GM18526 (cell line): ENCODE measurements around the gene EZR.

Experiments used
- POLR2A ChIP-seq: IDR thresholded peaks from 3 replicates; pipeline ENCODE4 v1.6.1; 2011; ENCODE audit not compliant: insufficient read length; ENCODE audit errors: extremely low read depth

Gene EZR

GRCh38 chr6:158780246-158780884 lies 38.8 kb downstream of the EZR start:
- no peak for TF ChIP-seq POLR2A

DNA sequence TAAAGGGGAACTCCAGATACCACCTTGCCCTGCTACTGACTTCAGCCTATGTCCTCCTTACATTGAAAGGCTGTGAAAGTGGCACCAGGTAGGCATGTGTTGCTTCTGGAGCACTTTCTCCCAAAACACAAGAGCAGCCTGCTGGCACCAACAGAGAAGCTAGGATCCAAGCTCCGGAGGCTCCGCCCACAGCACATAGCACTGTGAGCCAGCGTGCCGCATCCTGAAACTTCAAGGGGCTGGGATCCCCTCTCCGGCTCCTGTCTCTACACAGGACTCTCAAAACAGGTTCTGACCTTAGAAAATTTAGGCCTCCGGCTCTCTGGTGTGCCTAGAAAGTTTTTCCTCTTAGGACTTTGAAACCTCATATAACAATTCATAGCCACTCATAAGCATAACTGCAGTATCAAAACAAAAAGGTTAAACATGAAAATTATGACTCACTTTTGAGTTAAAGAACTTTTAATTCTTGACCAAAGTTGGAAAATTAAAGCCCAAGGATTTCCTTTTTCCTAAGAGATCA lies 41.1 kb downstream of the EZR start:
- TF ChIP-seq POLR2A: no peak

DNA sequence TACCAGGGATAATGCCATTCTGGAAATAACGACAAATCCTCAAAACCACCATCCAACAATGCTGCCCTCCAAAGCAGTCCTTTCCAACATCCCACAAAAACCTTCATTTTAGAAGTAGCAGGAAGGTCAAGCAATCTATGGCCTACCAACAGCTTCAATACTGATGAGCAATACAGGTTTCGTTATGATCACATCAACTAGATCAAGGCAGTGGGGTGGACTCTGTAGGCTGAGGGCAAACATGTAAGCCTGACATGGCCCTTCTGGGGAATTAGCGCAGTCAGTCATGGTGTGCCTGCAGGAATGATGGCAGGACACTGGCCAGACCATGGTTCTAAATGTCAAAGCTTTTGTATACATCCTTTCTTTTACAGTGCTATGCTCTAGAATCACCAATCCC lies 41.7 kb downstream of the EZR start:
- TF ChIP-seq POLR2A: no peak

GRCh38 chr6:158776737-158777136 lies 42.4 kb downstream of the EZR start:
- no peak for TF ChIP-seq POLR2A

DNA sequence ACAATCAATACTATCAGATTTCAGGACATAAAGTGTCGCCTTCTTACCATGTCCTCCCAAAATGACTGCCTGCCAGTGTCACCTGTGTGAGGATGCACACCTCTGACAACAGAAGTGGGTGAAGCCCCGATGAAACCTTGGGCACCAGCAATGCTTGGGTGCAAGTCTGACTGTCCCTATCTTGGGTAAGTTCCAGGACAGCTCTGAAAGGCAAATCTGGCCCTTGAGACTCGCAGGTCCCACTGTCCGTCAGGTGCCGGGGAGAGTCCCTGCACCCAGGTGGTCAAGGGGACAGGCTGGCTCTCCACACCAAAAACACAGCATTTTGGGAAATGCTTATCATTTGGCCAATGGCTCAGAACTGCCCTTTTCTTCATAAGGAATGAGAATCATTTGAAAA lies 43.3 kb downstream of the EZR start:
- TF ChIP-seq POLR2A: no peak

- TF ChIP-seq POLR2A: no peak
These were observed 44.3 kb downstream of the EZR start for GRCh38 chr6:158774717-158775449.

DNA sequence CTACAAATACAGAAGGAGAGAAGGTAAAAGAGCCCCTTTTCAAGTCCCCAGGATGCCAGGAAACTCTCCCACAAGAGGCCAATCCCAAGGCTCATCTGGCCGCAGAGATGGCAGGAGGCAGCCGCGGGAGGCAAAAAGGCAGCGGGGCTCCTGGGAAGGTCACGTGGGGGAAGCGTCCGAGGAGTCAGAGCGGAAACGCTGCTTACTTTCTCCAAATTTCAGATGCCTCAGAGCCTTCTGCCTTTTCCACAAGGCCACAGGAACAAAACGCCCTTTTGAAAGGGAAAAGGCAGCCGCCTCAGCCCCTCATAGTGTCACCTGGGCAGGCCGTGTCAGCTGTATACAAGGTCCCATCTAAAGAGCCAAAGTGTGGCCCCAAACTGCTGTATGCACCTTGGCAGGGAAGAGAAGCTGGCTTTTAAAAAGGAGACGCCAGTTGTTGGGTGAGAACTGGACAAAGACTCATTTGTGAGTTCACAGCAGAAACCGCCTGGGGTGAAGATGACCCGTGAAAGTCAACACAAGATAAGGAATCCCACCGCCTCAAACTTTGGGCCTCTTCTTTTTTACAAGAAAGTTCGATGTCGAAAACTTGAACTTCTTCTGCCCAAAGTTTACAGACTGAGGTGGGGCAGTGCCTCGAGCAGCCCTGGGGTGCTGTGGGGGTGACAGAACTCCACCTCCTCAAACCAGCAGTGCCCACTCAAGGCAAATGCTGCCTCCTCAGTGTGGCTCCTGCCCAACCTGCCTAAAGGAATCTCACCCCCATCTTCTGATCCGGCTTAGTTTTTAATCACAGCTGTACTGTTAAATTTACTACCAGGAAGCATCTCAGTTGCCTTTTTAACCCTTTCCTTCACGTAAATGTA lies 45.4 kb downstream of the EZR start:
- TF ChIP-seq POLR2A: peak; percentile 17

GRCh38 chr6:158772851-158773371 lies 46.3 kb downstream of the EZR start:
- no peak for TF ChIP-seq POLR2A

DNA sequence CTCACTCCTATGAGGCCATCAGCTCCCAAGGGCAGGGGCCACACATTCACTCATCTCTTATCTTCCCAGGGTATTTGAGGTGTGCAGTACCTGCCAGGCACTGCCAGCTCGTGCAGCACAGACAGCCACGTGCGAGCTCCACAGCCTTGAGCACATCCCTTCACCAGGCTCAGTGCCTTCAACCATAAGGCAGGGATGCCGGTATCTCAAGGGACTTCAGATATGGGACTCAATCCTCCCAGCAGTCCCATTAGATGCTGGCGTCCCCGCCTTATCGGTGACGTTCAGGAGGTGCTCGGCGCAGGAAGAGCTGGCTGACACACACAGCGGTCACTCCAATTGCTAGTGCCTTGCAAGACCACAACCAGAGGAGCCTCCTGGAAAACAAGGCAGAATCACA lies 47.0 kb downstream of the EZR start:
- no peak for TF ChIP-seq POLR2A

DNA sequence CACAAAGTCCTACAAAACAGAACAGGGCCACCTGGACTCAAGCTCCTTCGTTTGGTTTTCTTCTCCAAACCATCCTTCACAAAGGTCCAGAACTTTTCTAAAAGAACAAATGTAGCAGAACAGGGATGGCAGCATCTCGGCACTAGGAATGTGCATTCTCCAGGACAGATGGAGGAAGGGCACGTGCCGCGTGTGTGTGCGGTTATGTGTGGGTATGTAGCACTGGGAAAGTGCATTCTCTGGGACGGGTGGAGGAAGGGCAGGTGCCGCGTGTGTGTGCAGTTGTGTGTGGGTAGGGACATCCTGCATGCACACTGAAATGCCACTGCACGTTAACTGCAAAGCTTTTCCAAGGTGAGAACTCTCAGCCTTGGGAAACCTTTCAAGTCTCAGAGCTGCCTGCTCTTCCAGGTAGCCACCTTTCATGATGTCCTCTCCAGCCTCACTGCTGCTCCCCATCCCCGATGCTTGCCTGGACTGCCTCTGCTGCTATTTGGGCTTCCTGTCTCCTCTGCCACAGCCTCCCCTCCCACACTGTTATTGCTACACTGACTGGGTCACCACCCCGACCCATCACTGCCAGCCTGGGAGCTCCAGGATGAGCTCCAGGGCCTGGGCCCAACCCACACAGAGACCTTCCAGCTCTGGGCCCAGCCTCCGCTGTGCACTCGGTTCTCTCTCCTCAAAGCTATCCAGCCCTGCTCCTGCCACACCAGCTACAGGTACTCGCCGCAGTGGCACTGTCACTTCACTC lies 47.6 kb downstream of the EZR start:
- peak; percentile 19 for TF ChIP-seq POLR2A

DNA sequence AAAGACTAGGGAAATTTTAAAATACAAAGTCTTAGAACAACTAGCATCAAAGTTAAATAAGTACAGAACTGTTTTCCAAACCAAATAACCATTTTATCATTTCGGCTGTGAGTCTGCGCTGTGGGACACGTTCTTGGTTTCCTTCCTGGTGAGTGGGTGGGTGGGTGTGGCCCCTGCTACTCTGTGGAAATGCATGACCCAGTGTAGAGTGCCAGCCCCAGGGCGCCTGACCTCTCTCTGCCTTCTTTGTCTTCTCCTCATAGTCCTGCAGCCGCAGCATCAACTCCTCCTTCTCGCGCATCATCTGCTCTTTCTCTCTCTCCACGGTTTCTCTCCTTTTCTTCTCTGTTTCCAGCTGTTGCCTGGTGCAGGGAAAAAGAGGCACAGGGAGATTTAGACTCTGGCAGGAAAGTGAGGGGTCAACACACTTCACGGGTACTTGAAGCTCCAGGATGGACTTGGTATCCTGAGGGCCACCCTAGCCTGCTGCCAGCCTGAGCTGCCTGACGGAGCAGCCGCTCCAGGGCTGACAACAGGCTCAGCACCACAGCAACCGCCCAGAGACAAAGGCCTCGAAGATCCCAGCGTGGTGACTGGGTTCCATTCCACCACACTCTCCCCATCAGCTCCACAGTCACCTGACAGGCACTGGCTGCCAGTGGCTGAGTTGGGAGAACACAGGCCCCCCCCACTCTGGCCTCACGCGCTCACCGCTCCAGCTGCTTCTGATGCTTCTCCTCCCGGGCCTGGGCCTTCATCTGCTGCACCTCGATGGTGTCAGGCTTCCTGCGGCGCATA lies 48.4 kb downstream of the EZR start:
- no peak for TF ChIP-seq POLR2A

- peak; percentile 24 for TF ChIP-seq POLR2A
These were observed 49.3 kb downstream of the EZR start for GRCh38 chr6:158769771-158770432.

- no peak for TF ChIP-seq POLR2A
These were observed 49.9 kb downstream of the EZR start for GRCh38 chr6:158769234-158769770.

DNA sequence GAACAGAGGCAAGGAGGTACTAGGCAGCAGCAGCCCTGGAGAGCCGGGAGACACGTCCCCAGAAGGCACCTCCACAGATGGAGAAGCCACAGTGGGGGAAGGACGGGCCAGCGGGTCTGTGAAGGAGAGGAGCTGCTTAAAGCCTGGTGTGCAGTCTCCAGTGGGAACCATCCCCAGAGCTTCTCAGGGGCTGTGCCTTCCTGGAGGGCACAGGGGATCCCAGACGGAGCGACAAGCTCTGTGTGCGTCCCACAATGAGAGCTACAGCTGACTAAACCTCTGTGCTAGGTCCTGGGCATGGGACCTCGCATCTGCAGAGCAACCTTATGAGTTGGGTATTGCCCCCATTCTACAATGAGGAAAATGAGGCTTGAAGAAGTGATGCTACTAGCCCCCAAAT lies 50.7 kb downstream of the EZR start:
- no peak for TF ChIP-seq POLR2A

GRCh38 chr6:158767709-158768108 lies 51.5 kb downstream of the EZR start:
- no peak for TF ChIP-seq POLR2A
